A549 (cell line): Measurements from ENCODE around the gene LHX5. TPM values are rescaled to one million over a fixed set of nuclear protein-coding genes. Genes with fewer than 3 reads are reported as not detected.

Experiments
- ATAC-seq, 2 experiments: fragments of 200-7000 bp in 1 of 2; fragments of >200 bp in 1 of 2; cut with Nextera tagmentation in 1 of 2; cut with Tn5 transposase in 1 of 2; 3 replicates each; pipeline versions ENCODE4 v1.8.0 to v1.9.1; 2018 to 2020; ENCODE audit warnings: mild to moderate bottlenecking in 1 of 2, moderate library complexity in 1 of 2
- CTCF ChIA-PET: fragments of 300-600 bp; sonication (Branson Sonifier 250); formaldehyde crosslinking; extraction: SDS; loops from one replicate; lab custom pipeline; 2021; ENCODE audit warnings: antibody characterized with exemption, inconsistent platforms; lab: Yijun Ruan, JAX
- POLR2A ChIA-PET: fragments of 350-600 bp; formaldehyde crosslinking; extraction: SDS; loops from one replicate; lab custom pipeline; 2021; ENCODE audit warnings: antibody characterized with exemption, inconsistent platforms; lab: Yijun Ruan, JAX
- DNase-seq, 2 experiments: peaks; one replicate each; pipeline versions ENCODE4 v3.0.0 to v3.0.0-alpha.2; 2011 to 2016; ENCODE audit warnings: low read depth in 1 of 2, low spot score in 1 of 2
- FAIRE-seq: peaks from 2 replicates; lab custom pipeline; 2011; peaks lifted over from hg19 to GRCh38; lab: Jason Lieb, UNC
- H3K27ac ChIP-seq, 2 experiments: fragments of >200 bp; sonication (Bioruptor Twin); formaldehyde crosslinking; 3 replicates each; pipeline ENCODE4 v1.5.1; 2016 to 2017
- H3K4me1 ChIP-seq: fragments of >200 bp; sonication (Bioruptor Twin); formaldehyde crosslinking; 3 replicates; pipeline ENCODE4 v1.6.1; 2016
- H3K4me2 ChIP-seq: fragments of >200 bp; sonication (Bioruptor Twin); formaldehyde crosslinking; 3 replicates; pipeline ENCODE4 v1.6.1; 2016
- H3K4me3 ChIP-seq: fragments of >200 bp; sonication (Bioruptor Twin); formaldehyde crosslinking; 3 replicates; pipeline ENCODE4 v1.5.1; 2016
- H3K9me3 ChIP-seq: fragments of >200 bp; sonication (Bioruptor Twin); formaldehyde crosslinking; 3 replicates; pipeline ENCODE4 v1.6.1; 2016
- CEBPB ChIP-seq, 2 experiments: fragments of >200 bp in 1 of 2; sonication (Bioruptor Twin) in 1 of 2; formaldehyde crosslinking in 1 of 2; IDR thresholded peaks; 2 replicates each; pipeline ENCODE4 v1.6.1; 2012 to 2016
- CHD2 ChIP-seq: fragments of 150-350 bp; IDR thresholded peaks from 2 replicates; pipeline ENCODE4 v1.6.1; 2014; ENCODE audit warnings: low read length; ENCODE audit not compliant: partially characterized antibody
- CHD4 ChIP-seq: fragments of 200-600 bp; sonication (generic); IDR thresholded peaks from 2 replicates; pipeline ENCODE4 v1.6.1; 2016; ENCODE audit warnings: antibody characterized with exemption, mild to moderate bottlenecking, borderline replicate concordance
- EP300 ChIP-seq, 2 experiments: fragments of >200 bp; sonication (Bioruptor Twin); formaldehyde crosslinking; IDR thresholded peaks; 2 replicates in 1 of 2; 3 replicates in 1 of 2; pipeline ENCODE4 v1.6.1; 2016 to 2017
- FOSL2 ChIP-seq, 2 experiments: fragments of 450-650 bp in 1 of 2; fragments of >200 bp in 1 of 2; sonication (Bioruptor Twin) in 1 of 2; formaldehyde crosslinking; IDR thresholded peaks; 2 replicates each; pipeline versions ENCODE4 v1.5.0 to v1.6.1; 2016 to 2020; ENCODE audit warnings: mild to moderate bottlenecking in 1 of 2, moderate library complexity in 1 of 2
- GATA3 ChIP-seq: IDR thresholded peaks from 2 replicates; pipeline ENCODE4 v1.6.1; 2012; ENCODE audit warnings: borderline replicate concordance
- HDAC2 ChIP-seq: fragments of 200-600 bp; sonication (generic); IDR thresholded peaks from 2 replicates; pipeline ENCODE4 v1.6.1; 2016
- KDM5A ChIP-seq: fragments of 200-600 bp; sonication (generic); IDR thresholded peaks from 2 replicates; pipeline ENCODE4 v1.6.1; 2016; ENCODE audit warnings: antibody characterized with exemption, mild to moderate bottlenecking
- MAZ ChIP-seq: fragments of 150-350 bp; IDR thresholded peaks from 2 replicates; pipeline ENCODE4 v1.6.1; 2014; ENCODE audit warnings: antibody characterized with exemption, low read depth, low read length, borderline replicate concordance
- MYC ChIP-seq: IDR thresholded peaks from 2 replicates; pipeline ENCODE4 v1.6.1; 2012; ENCODE audit warnings: mild to moderate bottlenecking, inconsistent platforms, low read length, improper control_type of control experiment, borderline replicate concordance
- NR3C1 ChIP-seq: fragments of >200 bp; sonication (Bioruptor Twin); formaldehyde crosslinking; IDR thresholded peaks from 3 replicates; pipeline ENCODE4 v1.6.1; 2017
- PHF8 ChIP-seq: fragments of 200-600 bp; sonication (generic); IDR thresholded peaks from 2 replicates; pipeline ENCODE4 v1.6.1; 2016; ENCODE audit warnings: low read depth, mild to moderate bottlenecking, antibody characterized with exemption, moderate library complexity, borderline replicate concordance
- RAD21 ChIP-seq, 2 experiments: fragments of >200 bp in 1 of 2; sonication (Bioruptor Twin) in 1 of 2; formaldehyde crosslinking in 1 of 2; IDR thresholded peaks in 1 of 2; conservative IDR thresholded peaks in 1 of 2; 2 replicates in 1 of 2; 3 replicates in 1 of 2; pipeline ENCODE4 v1.6.1; 2012 to 2018; ENCODE audit warnings: inconsistent platforms in 1 of 2
- RARB ChIP-seq: fragments of 250-450 bp; sonication (Bioruptor Pico); IDR thresholded peaks from 2 replicates; pipeline ENCODE4 v1.8.0; 2021; ENCODE audit warnings: mild to moderate bottlenecking, moderate library complexity
- SREBF2 ChIP-seq: fragments of 450-650 bp; IDR thresholded peaks from 2 replicates; pipeline ENCODE4 v1.6.1; 2014; ENCODE audit warnings: mild to moderate bottlenecking, moderate library complexity
- TFCP2L1 ChIP-seq: fragments of 250-450 bp; sonication (Bioruptor Pico); IDR thresholded peaks from 2 replicates; pipeline ENCODE4 v1.5.0; 2021; ENCODE audit warnings: mild to moderate bottlenecking
- TP53 ChIP-seq: fragments of 250-450 bp; sonication (Bioruptor Pico); IDR thresholded peaks from 2 replicates; pipeline ENCODE4 v1.5.0; 2021; ENCODE audit warnings: mild to moderate bottlenecking, moderate library complexity
- ZFP36 ChIP-seq: fragments of 450-650 bp; IDR thresholded peaks from 2 replicates; pipeline ENCODE4 v1.6.1; 2014; ENCODE audit warnings: borderline replicate concordance; ENCODE audit not compliant: partially characterized antibody
- WGBS: methylation state at CpG from one replicate; pipeline ENCODE4 v1.1.6; 2017; ENCODE audit errors: missing lambda C conversion rate; 5-methylcytosine and 5-hydroxymethylcytosine counted together
- polyA plus RNA-seq, 4 experiments: library from polyadenylated mRNA; depleted of rRNA in 3 of 4; stranded (reverse); fragments of >200 nt; fragmentation: RNase III in 1 of 4; extraction: RNeasy Plus Mini Kit Qiagen cat#74134 plus additional on column Dnase treatment in 1 of 4; gene quantifications; 2 replicates in 3 of 4; 3 replicates in 1 of 4; pipeline ENCODE4 v1.2.3, GENCODE V29; 2011 to 2017
- TF ChIP-seq, protein P1 (sequence below): fragments of 200-600 bp; sonication (generic); IDR thresholded peaks from 2 replicates; pipeline ENCODE4 v1.6.1; 2016; ENCODE audit warnings: antibody characterized with exemption, mild to moderate bottlenecking, moderate library complexity
- TF ChIP-seq, protein P2 (sequence below): fragments of >200 bp; sonication (Bioruptor Twin); formaldehyde crosslinking; IDR thresholded peaks from 3 replicates; pipeline ENCODE4 v1.5.1; 2016

The LHX5 gene
- polyA plus RNA-seq, 2 of the 4 experiments (the other 2 are of a cell fraction), result not detected

DNA sequence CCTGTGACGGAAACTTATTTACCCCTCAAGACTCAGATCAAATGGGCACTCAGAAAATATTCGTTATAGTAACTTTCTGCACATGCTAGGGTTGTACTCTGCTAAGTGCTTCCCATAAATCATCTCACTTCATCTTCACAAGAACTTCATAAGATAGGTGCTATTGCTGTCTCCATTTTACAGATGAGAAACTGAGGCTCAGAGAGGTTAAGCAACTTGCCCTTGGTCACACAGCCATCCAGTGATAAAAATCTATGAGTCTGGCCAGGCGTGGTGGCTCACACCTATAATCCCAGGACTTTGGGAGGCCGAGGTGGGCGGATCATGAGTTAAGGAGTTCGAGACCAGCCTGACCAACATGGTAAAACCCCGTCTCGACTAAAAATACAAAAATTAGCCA, 33.2 kb upstream of the LHX5 start:
- CTCF ChIA-PET, result no interaction called here
- no peak for ATAC-seq
- no peak for TF ChIP-seq TP53 (CRISPR knock-in tag)
- peak; percentile 13 for TF ChIP-seq ZFP36
- TF ChIP-seq, all 56 proteins: peak for 1
- H3K9me3 ChIP-seq, result no peaks in the 10 kb centered on the region
- DNase-seq (no peak), FAIRE-seq (no peak)
- POLR2A ChIA-PET, result no interaction called here
- H3K4me2 ChIP-seq, result no peak overlapping the region
- no peak overlapping the region for H3K4me3 ChIP-seq
- no peak overlapping the region for H3K27ac ChIP-seq
- 14% methylated on average over 8 of the region's 8 CpGs for WGBS
- no peaks in the 10 kb centered on the region for H3K4me1 ChIP-seq

DNA sequence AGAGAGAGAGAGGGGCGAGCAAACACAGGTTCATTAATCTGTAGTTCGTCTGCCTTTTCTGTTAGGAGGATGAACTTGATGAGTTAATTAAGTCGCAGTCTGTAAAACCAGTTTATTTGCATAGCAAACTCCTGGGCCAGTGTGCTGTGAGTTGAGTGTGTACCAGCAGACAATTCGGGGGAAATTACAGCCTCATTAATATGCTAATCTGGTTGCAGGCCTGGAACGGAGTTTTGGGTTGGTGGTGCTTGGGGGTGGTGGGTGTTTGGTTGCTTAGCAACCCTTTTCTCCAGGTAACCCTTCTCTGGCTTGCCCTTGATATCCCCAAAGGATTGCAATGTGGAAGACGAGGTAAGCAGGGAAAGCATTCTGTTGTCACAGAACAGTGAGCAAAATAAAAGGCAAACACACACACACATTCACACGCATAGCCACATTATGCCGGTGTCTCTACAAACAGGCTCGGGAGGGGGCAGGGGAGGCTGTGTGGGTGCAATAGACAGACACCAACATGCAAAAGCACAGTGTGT, 29.2 kb upstream of the LHX5 start:
- no peak for FAIRE-seq
- DNase-seq, result no peak
- no peaks in the 10 kb centered on the region for H3K4me1 ChIP-seq
- WGBS, result 10% methylated on average over 9 of the region's 9 CpGs
- TF ChIP-seq ZFP36, result no peak
- TF ChIP-seq, protein P1, sequence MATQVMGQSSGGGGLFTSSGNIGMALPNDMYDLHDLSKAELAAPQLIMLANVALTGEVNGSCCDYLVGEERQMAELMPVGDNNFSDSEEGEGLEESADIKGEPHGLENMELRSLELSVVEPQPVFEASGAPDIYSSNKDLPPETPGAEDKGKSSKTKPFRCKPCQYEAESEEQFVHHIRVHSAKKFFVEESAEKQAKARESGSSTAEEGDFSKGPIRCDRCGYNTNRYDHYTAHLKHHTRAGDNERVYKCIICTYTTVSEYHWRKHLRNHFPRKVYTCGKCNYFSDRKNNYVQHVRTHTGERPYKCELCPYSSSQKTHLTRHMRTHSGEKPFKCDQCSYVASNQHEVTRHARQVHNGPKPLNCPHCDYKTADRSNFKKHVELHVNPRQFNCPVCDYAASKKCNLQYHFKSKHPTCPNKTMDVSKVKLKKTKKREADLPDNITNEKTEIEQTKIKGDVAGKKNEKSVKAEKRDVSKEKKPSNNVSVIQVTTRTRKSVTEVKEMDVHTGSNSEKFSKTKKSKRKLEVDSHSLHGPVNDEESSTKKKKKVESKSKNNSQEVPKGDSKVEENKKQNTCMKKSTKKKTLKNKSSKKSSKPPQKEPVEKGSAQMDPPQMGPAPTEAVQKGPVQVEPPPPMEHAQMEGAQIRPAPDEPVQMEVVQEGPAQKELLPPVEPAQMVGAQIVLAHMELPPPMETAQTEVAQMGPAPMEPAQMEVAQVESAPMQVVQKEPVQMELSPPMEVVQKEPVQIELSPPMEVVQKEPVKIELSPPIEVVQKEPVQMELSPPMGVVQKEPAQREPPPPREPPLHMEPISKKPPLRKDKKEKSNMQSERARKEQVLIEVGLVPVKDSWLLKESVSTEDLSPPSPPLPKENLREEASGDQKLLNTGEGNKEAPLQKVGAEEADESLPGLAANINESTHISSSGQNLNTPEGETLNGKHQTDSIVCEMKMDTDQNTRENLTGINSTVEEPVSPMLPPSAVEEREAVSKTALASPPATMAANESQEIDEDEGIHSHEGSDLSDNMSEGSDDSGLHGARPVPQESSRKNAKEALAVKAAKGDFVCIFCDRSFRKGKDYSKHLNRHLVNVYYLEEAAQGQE, result no peak
- no peak for TF ChIP-seq CEBPB (IDR thresholded peaks at IDR 0.05)
- no peak overlapping the region for H3K4me2 ChIP-seq
- H3K27ac ChIP-seq, result no peak overlapping the region
- ChIA-PET CTCF (no interaction called here), POLR2A (no interaction called here)
- no peak for ATAC-seq
- H3K4me3 ChIP-seq, result no peak overlapping the region
- no peaks in the 10 kb centered on the region for H3K9me3 ChIP-seq

DNA sequence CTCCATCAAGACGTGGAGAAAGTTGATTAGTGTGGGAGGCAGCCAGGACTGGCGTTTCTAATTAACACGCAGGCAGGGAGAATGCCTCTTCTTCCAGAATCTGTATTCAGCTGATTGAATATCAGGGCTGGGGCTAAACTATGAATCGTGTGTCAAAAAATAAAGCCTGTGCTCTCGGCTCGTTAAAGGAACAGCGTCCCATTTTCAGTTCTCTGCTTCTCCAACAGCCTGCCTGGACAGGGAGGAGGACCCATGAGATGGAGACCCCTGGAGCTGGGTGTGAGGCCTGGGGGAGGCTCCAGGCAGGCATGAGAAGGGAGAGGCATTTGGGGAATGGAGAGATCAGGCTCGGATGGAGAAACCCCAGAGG, 28.6 kb upstream of the LHX5 start:
- Histone ChIP-seq H3K27ac (no peak overlapping the region), H3K4me2 (no peak overlapping the region), H3K4me3 (no peak overlapping the region), H3K9me3 (no peaks in the 10 kb centered on the region), H3K4me1 (no peaks in the 10 kb centered on the region)
- POLR2A ChIA-PET, result no interaction called here
- ATAC-seq (no peak), DNase-seq (no peak), FAIRE-seq (no peak)
- CTCF ChIA-PET, result no interaction called here
- 4% methylated on average over 8 of the region's 8 CpGs for WGBS
- no peak for TF ChIP-seq PHF8
- TF ChIP-seq, protein P2, sequence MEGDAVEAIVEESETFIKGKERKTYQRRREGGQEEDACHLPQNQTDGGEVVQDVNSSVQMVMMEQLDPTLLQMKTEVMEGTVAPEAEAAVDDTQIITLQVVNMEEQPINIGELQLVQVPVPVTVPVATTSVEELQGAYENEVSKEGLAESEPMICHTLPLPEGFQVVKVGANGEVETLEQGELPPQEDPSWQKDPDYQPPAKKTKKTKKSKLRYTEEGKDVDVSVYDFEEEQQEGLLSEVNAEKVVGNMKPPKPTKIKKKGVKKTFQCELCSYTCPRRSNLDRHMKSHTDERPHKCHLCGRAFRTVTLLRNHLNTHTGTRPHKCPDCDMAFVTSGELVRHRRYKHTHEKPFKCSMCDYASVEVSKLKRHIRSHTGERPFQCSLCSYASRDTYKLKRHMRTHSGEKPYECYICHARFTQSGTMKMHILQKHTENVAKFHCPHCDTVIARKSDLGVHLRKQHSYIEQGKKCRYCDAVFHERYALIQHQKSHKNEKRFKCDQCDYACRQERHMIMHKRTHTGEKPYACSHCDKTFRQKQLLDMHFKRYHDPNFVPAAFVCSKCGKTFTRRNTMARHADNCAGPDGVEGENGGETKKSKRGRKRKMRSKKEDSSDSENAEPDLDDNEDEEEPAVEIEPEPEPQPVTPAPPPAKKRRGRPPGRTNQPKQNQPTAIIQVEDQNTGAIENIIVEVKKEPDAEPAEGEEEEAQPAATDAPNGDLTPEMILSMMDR, result no peak
- no peak for TF ChIP-seq ZFP36
- TF ChIP-seq FOSL2 (IDR thresholded peaks at IDR 0.05), result no peak
- no peak for TF ChIP-seq FOSL2 (CRISPR knock-in tag; IDR thresholded peaks at IDR 0.05)
- no peak for TF ChIP-seq CHD2
- no peak for TF ChIP-seq NR3C1
- TF ChIP-seq HDAC2, result no peak
- no peak for TF ChIP-seq MYC
- TF ChIP-seq EP300 (IDR thresholded peaks at IDR 0.05), result no peak
- TF ChIP-seq TFCP2L1, result no peak
- TF ChIP-seq GATA3, result no peak
- TF ChIP-seq SREBF2, result no peak
- no peak for TF ChIP-seq KDM5A
- TF ChIP-seq RAD21 (conservative IDR thresholded peaks at IDR 0.05 in 1 of 2, IDR thresholded peaks at IDR 0.05 in 1 of 2), result no peak
- no peak for TF ChIP-seq MAZ
- no peak for TF ChIP-seq CHD4
- TF ChIP-seq RARB (CRISPR knock-in tag), result no peak
